ENCODE data around the gene MGLL. TPM values are rescaled to one million over a fixed set of nuclear protein-coding genes. Genes with fewer than 3 reads are reported as not detected.

MGLL gene
- total and polyA plus RNA-seq, 9 of the 15 experiments (the other 6 are each of a cell fraction or from before 2014, with no cell fraction given), result 0.12 to 0.32 (median 0.18) TPM; not detected in 6

DNA sequence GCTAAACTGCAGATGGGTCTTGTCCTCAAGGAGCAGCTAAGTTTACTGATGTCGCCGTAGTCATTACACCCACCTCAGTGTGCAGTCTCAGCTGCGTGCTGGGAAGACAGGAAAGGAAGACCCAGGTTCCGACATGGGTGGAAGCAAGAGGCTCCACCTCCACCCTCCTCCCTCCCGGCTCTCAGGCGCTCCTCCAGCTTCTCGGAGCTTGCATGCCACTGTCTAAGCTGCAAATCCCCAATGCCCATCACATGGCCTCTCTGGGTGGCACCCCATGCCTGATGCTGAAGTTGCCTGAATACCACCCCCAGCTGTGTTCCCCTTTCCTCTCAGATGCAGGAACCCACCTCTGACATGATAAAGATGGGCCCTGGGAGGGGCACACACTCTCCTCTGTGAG lies 58.5 kb downstream of the MGLL start (continued):
- TF ChIP-seq, protein P1, sequence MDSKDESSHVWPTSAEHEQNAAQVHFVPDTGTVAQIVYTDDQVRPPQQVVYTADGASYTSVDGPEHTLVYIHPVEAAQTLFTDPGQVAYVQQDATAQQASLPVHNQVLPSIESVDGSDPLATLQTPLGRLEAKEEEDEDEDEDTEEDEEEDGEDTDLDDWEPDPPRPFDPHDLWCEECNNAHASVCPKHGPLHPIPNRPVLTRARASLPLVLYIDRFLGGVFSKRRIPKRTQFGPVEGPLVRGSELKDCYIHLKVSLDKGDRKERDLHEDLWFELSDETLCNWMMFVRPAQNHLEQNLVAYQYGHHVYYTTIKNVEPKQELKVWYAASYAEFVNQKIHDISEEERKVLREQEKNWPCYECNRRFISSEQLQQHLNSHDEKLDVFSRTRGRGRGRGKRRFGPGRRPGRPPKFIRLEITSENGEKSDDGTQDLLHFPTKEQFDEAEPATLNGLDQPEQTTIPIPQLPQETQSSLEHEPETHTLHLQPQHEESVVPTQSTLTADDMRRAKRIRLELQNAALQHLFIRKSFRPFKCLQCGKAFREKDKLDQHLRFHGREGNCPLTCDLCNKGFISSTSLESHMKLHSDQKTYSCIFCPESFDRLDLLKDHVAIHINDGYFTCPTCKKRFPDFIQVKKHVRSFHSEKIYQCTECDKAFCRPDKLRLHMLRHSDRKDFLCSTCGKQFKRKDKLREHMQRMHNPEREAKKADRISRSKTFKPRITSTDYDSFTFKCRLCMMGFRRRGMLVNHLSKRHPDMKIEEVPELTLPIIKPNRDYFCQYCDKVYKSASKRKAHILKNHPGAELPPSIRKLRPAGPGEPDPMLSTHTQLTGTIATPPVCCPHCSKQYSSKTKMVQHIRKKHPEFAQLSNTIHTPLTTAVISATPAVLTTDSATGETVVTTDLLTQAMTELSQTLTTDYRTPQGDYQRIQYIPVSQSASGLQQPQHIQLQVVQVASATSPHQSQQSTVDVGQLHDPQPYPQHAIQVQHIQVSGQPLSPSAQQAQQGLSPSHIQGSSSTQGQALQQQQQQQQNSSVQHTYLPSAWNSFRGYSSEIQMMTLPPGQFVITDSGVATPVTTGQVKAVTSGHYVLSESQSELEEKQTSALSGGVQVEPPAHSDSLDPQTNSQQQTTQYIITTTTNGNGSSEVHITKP (IDR thresholded peaks at IDR 0.05; ENCODE audit: partially characterized antibody), result no peak
- TF ChIP-seq SREBF1 (IDR thresholded peaks at IDR 0.05; ENCODE audit: borderline replicate concordance, low read depth, low read length) (no peak), KAT8 (IDR thresholded peaks at IDR 0.05; ENCODE audit: low read depth) (no peak), SAFB (IDR thresholded peaks at IDR 0.05; ENCODE audit: borderline replicate concordance, low read depth, low read length) (no peak)

DNA sequence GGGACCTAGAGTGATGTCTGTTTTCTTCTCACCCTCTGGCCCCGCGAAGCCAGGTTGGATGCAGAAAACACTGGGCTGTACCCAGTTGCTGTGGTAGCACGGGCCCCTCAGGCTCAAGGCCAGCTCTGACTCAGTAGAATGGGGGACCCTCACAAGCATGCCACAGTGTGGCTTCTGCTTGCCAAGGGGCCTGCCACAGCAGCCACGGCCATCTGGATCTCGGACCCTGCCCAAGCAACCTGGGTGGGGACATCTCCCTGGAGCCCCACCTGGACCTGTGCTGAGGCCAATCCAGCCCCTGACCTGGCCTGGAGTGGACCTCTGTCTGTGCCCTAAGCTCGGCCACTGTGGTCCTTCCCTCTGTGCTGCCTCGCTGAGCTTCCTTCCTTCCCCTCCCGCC lies 59.0 kb downstream of the MGLL start:
- no peak overlapping the region for H3K9ac ChIP-seq (ENCODE audit: insufficient read depth in 1 of 2, low read depth in 2 of 2, low read length in 2 of 2)
- peaks cover 12 to 63% of the 10 kb centered on the region in 2 experiments; a peak in 4 of 5 replicates for H3K27me3 ChIP-seq (ENCODE audit: control insufficient read depth in 2 of 2, insufficient read depth in 2 of 2, low read length in 2 of 2)
- ATAC-seq (no peak), DNase-seq (ENCODE audit: extremely low read depth in 1 of 4, low spot score in 3 of 4) (no peak), FAIRE-seq (no peak)
- POLR2A ChIA-PET, result no interaction called here
- WGBS (ENCODE audit: insufficient coverage, low coverage, missing lambda C conversion rate), result 0% methylated on average over 6 of the region's 8 CpGs
- H3K79me2 ChIP-seq (ENCODE audit: control insufficient read depth, insufficient read depth, low read length), result no peaks in the 10 kb centered on the region
- intact Hi-C loops (cut with micrococcal nuclease), result no loop called here
- H3K4me2 ChIP-seq (ENCODE audit: insufficient read depth, low read length), result no peak overlapping the region
- no peak overlapping the region for H3K4me3 ChIP-seq
- H4K20me1 ChIP-seq (replicated peaks; ENCODE audit: control insufficient read depth, insufficient read depth, low read length), result 0 out of 2 replicates have a peak, but pooled peaks cover 4% of the 10 kb centered on the region
- no peaks in the 10 kb centered on the region for H3K36me3 ChIP-seq (ENCODE audit: control insufficient read depth, insufficient read depth, low read length)
- in situ Hi-C loops (cut with MboI), result no loop called here
- BruUV-seq (replicated peaks), result no TSS peak
- no peaks in the 10 kb centered on the region for H3K9me3 ChIP-seq (replicated peaks; ENCODE audit: control insufficient read depth, insufficient read depth, low read depth, low read length)
- no peak overlapping the region for H3K27ac ChIP-seq (ENCODE audit: extremely low read depth, low read depth, low read length)
- CTCF ChIA-PET (ENCODE audit: low intra/inter-chr PET ratio), result no interaction called here
- no peaks in the 10 kb centered on the region for H3K9me1 ChIP-seq (ENCODE audit: control insufficient read depth, insufficient read depth, low read length)
- H3K4me1 ChIP-seq (replicated peaks in 1 of 2; ENCODE audit: control insufficient read depth in 2 of 2, insufficient read depth in 2 of 2, low read length in 2 of 2), result peaks cover 0 to 3% of the 10 kb centered on the region in 2 experiments; a peak in 2 of 5 replicates
- H2AFZ ChIP-seq (ENCODE audit: low read depth, low read length), result no peak overlapping the region
- TF ChIP-seq, protein P2, sequence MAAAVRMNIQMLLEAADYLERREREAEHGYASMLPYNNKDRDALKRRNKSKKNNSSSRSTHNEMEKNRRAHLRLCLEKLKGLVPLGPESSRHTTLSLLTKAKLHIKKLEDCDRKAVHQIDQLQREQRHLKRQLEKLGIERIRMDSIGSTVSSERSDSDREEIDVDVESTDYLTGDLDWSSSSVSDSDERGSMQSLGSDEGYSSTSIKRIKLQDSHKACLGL (CRISPR knock-in tag; IDR thresholded peaks at IDR 0.05; ENCODE audit: borderline replicate concordance, poor library complexity, severe bottlenecking), result no peak
- TF ChIP-seq ZNF197 (CRISPR knock-in tag; IDR thresholded peaks at IDR 0.05; ENCODE audit: low read depth) (no peak), LCOR (CRISPR knock-in tag; IDR thresholded peaks at IDR 0.05) (no peak), TGIF2 (CRISPR knock-in tag; IDR thresholded peaks at IDR 0.05) (no peak), ZNF431 (CRISPR knock-in tag; IDR thresholded peaks at IDR 0.05) (no peak), RNF2 (IDR thresholded peaks at IDR 0.05) (no peak), TAF7 (tag; IDR thresholded peaks at IDR 0.05) (no peak), ARID2 (IDR thresholded peaks at IDR 0.05) (no peak)
